GM12878 (cell line): ENCODE measurements around the gene TMEM175. TPM values are rescaled to one million over a fixed set of nuclear protein-coding genes. Genes with fewer than 3 reads are reported as not detected.

Source experiments
- ATAC-seq: fragments of 200-7000 bp; cut with Tn5 transposase; 3 replicates; pipeline ENCODE4 v1.9.1; 2020; ENCODE audit warnings: mild to moderate bottlenecking, moderate library complexity
- BruUV-seq: library from RNA; stranded (reverse); fragments of 400-500 nt; replicated peaks from 2 replicates; lab custom pipeline; 2021; lab: Mats Ljungman, UMichigan
- CTCF ChIA-PET: fragments of 300-600 bp; sonication (Branson Sonifier 250); formaldehyde crosslinking; extraction: SDS; loops from one replicate; lab custom pipeline; 2021; ENCODE audit warnings: inconsistent platforms; lab: Yijun Ruan, JAX
- POLR2A ChIA-PET: fragments of 350-600 bp; formaldehyde crosslinking; extraction: SDS; loops from one replicate; lab custom pipeline; 2021; ENCODE audit warnings: inconsistent platforms; lab: Charles Lee
- RAD21 ChIA-PET: fragments of 300-600 bp; sonication (Branson Sonifier 250); formaldehyde crosslinking; loops from one replicate; lab custom pipeline; 2023; ENCODE audit warnings: antibody characterized with exemption; ENCODE audit not compliant: unreplicated experiment; lab: Charles Lee
- SMC1A ChIA-PET: fragments of 300-600 bp; sonication (Branson Sonifier 250); formaldehyde crosslinking; loops from one replicate; lab custom pipeline; 2023; ENCODE audit not compliant: unreplicated experiment, uncharacterized antibody; lab: Charles Lee
- DNase-seq: peaks from one replicate; pipeline ENCODE4 v3.0.0-alpha.2; 2011; ENCODE audit warnings: low read depth, low spot score
- FAIRE-seq: peaks from 3 replicates; lab custom pipeline; 2011; peaks lifted over from hg19 to GRCh38; lab: Jason Lieb, UNC
- H2AFZ ChIP-seq: 2 replicates; pipeline ENCODE4 v1.6.0; 2011; ENCODE audit warnings: low read depth, low read length, control low read depth; ENCODE audit not compliant: control insufficient read depth
- H3K27ac ChIP-seq: 2 replicates; pipeline ENCODE4 v1.5.1; 2011; ENCODE audit warnings: control low read depth; ENCODE audit not compliant: control insufficient read depth, insufficient read depth
- H3K27me3 ChIP-seq, 2 experiments: replicated peaks in 1 of 2; 2 replicates each; pipeline versions ENCODE4 v1.6.0 to v1.6.1; 2011; ENCODE audit warnings: low read length in 1 of 2; ENCODE audit not compliant: control insufficient read depth in 2 of 2, insufficient read depth in 2 of 2
- H3K36me3 ChIP-seq, 2 experiments: 2 replicates each; pipeline ENCODE4 v1.5.1; 2011; ENCODE audit warnings: low read length in 1 of 2; ENCODE audit not compliant: control insufficient read depth in 2 of 2, insufficient read depth in 2 of 2
- H3K4me1 ChIP-seq: 2 replicates; pipeline ENCODE4 v1.6.1; 2011; ENCODE audit warnings: mild to moderate bottlenecking, low read length, moderate library complexity, mixed read lengths; ENCODE audit not compliant: control insufficient read depth, insufficient read depth
- H3K4me2 ChIP-seq: 2 replicates; pipeline ENCODE4 v1.6.0; 2011; ENCODE audit warnings: control low read depth; ENCODE audit not compliant: control insufficient read depth, insufficient read depth
- H3K4me3 ChIP-seq: fragments of 200-600 bp; sonication (generic); 2 replicates; pipeline ENCODE4 v1.5.1; 2016
- H3K79me2 ChIP-seq: 2 replicates; pipeline ENCODE4 v1.6.0; 2011; ENCODE audit warnings: low read length; ENCODE audit not compliant: control insufficient read depth, insufficient read depth
- H3K9ac ChIP-seq: 2 replicates; pipeline ENCODE4 v1.8.0; 2011; ENCODE audit warnings: low read length, control low read depth, mixed read lengths; ENCODE audit not compliant: control insufficient read depth, insufficient read depth
- H3K9me3 ChIP-seq: replicated peaks from 3 replicates; pipeline ENCODE4 v1.5.1; 2011; ENCODE audit warnings: mild to moderate bottlenecking, low read length; ENCODE audit not compliant: control insufficient read depth, insufficient read depth
- H4K20me1 ChIP-seq: 2 replicates; pipeline ENCODE4 v1.6.0; 2011; ENCODE audit not compliant: control insufficient read depth, insufficient read depth
- ASH2L ChIP-seq: fragments of 300-600, 200-600 bp; sonication (generic); IDR thresholded peaks from 2 replicates; pipeline ENCODE4 v1.6.1; 2017; ENCODE audit warnings: low read depth, mild to moderate bottlenecking, borderline replicate concordance
- ATF2 ChIP-seq: IDR thresholded peaks from 2 replicates; pipeline ENCODE4 v1.6.1; 2012; ENCODE audit warnings: low read length, inconsistent platforms
- BMI1 ChIP-seq: fragments of 450-650 bp; IDR thresholded peaks from 2 replicates; pipeline ENCODE4 v1.6.1; 2016; ENCODE audit warnings: mild to moderate bottlenecking, moderate library complexity, borderline replicate concordance
- BRCA1 ChIP-seq: IDR thresholded peaks from 2 replicates; pipeline ENCODE4 v1.6.1; 2011; ENCODE audit warnings: low read depth, low read length, improper control_type of control experiment
- CREM ChIP-seq: IDR thresholded peaks from 2 replicates; pipeline ENCODE4 v1.6.1; 2014; ENCODE audit warnings: antibody characterized with exemption, low read depth
- CTCF ChIP-seq, 3 experiments: IDR thresholded peaks in 2 of 3; conservative IDR thresholded peaks in 1 of 3; 2 replicates each; pipeline ENCODE4 v1.5.1; 2011; ENCODE audit warnings: low read depth in 3 of 3, low read length in 3 of 3, mild to moderate bottlenecking in 3 of 3, control low read depth in 2 of 3, moderate library complexity in 2 of 3, inconsistent platforms in 1 of 3, mixed read lengths in 1 of 3; ENCODE audit not compliant: control insufficient read depth in 2 of 3, insufficient read depth in 1 of 3; ENCODE audit errors: extremely low read depth in 1 of 3
- HCFC1 ChIP-seq: fragments of 150-350 bp; IDR thresholded peaks from 2 replicates; pipeline ENCODE4 v1.6.1; 2014; ENCODE audit warnings: low read length
- HDAC2 ChIP-seq: fragments of 200-600 bp; sonication (generic); IDR thresholded peaks from 2 replicates; pipeline ENCODE4 v1.6.1; 2017
- NR2C1 ChIP-seq: fragments of 450-650 bp; IDR thresholded peaks from 2 replicates; pipeline ENCODE4 v1.6.1; 2017; ENCODE audit warnings: antibody characterized with exemption, mild to moderate bottlenecking, moderate library complexity
- NR2C2 ChIP-seq: IDR thresholded peaks from 2 replicates; pipeline ENCODE4 v1.6.1; 2011; ENCODE audit warnings: borderline replicate concordance, low read depth; ENCODE audit not compliant: control insufficient read depth, insufficient read length
- NR2F1 ChIP-seq: fragments of 450-650 bp; conservative IDR thresholded peaks from 2 replicates; pipeline ENCODE4 v1.6.1; 2017; ENCODE audit warnings: mild to moderate bottlenecking
- RCOR1 ChIP-seq: conservative IDR thresholded peaks from 2 replicates; pipeline ENCODE4 v1.6.1; 2012; ENCODE audit warnings: low read depth, low read length, improper control_type of control experiment
- YY1 ChIP-seq: IDR thresholded peaks from 2 replicates; pipeline ENCODE4 v1.6.1; 2011; ENCODE audit warnings: low read depth, mild to moderate bottlenecking, low read length
- ZNF207 ChIP-seq: fragments of 450-650 bp; IDR thresholded peaks from 2 replicates; pipeline ENCODE4 v1.6.1; 2014; ENCODE audit warnings: antibody characterized with exemption, mild to moderate bottlenecking, borderline replicate concordance
- ZNF592 ChIP-seq: fragments of 450-650 bp; IDR thresholded peaks from 2 replicates; pipeline ENCODE4 v1.6.1; 2017; ENCODE audit warnings: mild to moderate bottlenecking, moderate library complexity
- ZSCAN29 ChIP-seq: fragments of 450-650 bp; IDR thresholded peaks from 2 replicates; pipeline ENCODE4 v1.6.1; 2017; ENCODE audit warnings: mild to moderate bottlenecking, moderate library complexity
- WGBS: methylation state at CpG from one replicate; pipeline ENCODE4 v1.1.6; 2016; ENCODE audit warnings: low lambda C conversion rate; ENCODE audit not compliant: insufficient replicate concordance, insufficient coverage; ENCODE audit errors: missing lambda C conversion rate; 5-methylcytosine and 5-hydroxymethylcytosine counted together
- in situ Hi-C: fragments of 300-500 bp; cut with MboI; formaldehyde crosslinking; loops from 9 replicates; pipeline ENCODE4 v1.14.3; 2018; ENCODE audit warnings: mixed read lengths
- intact Hi-C: fragments of 100-400 bp; cut with micrococcal nuclease; formaldehyde crosslinking; loops from one replicate; pipeline ENCODE4 v1.14.2; 2022; ENCODE audit not compliant: unreplicated experiment
- polyA plus RNA-seq, 11 experiments: library from polyadenylated mRNA; depleted of rRNA in 4 of 11; unstranded in 6 of 11; stranded (reverse) in 5 of 11; fragments of >200 nt; fragmentation: Nextera tagmentation in 4 of 11; fragmentation: Illumina TruSeq in 1 of 11; extraction: Ambion mirVana in 4 of 11; extraction: Trizol in 1 of 11; gene quantifications; 1 replicate in 1 of 11; 2 replicates in 10 of 11; pipeline versions ENCODE4 v1.2.1 to v1.2.3, GENCODE V29; 2011 to 2016; ENCODE audit warnings: inconsistent platforms in 2 of 11, missing spikeins in 2 of 11, low read depth in 1 of 11
- total RNA-seq, 4 experiments: library from RNA; depleted of rRNA in 3 of 4; stranded (reverse); fragments of >200 nt in 3 of 4; fragmentation: Illumina TruSeq in 1 of 4; extraction: Trizol in 1 of 4; gene quantifications; 2 replicates each; pipeline versions ENCODE4 v1.2.1 to v1.2.3, GENCODE V29; 2013 to 2021

TMEM175 gene
- total and polyA plus RNA-seq, 10 of the 15 experiments (the other 5 are each of a cell fraction or from before 2014, with no cell fraction given), result 0.11 to 39.5 (median 22.3) TPM

- FAIRE-seq (no peak), DNase-seq (no peak), ATAC-seq (no peak)
- no peaks in the 10 kb centered on the region for H3K36me3 ChIP-seq
- no peaks in the 10 kb centered on the region for H3K4me1 ChIP-seq
- RAD21 ChIA-PET, result no interaction called here
- H3K27me3 ChIP-seq, result no peaks in the 10 kb centered on the region
- 71% methylated on average over 33 of the region's 33 CpGs for WGBS
- H3K9me3 ChIP-seq, result no peaks in the 10 kb centered on the region
- no peak overlapping the region for H3K27ac ChIP-seq
- no peaks in the 10 kb centered on the region for H4K20me1 ChIP-seq
- H3K4me3 ChIP-seq, result no peak overlapping the region
- POLR2A ChIA-PET, result interaction anchor here (0.6 kb wide), 1 partner anchor 235 kb away, joined by 3 read pairs; no protein-coding TSS in a partner anchor
- no peak overlapping the region for H2AFZ ChIP-seq
- intact Hi-C loops, result no loop called here
- SMC1A ChIA-PET, result no interaction called here
- CTCF ChIA-PET, result no interaction called here
- in situ Hi-C loops, result no loop called here
- H3K4me2 ChIP-seq, result no peak overlapping the region
- no TSS peak for BruUV-seq
- H3K9ac ChIP-seq, result no peak overlapping the region
- no peaks in the 10 kb centered on the region for H3K79me2 ChIP-seq
- TF ChIP-seq ZNF592, result no peak
- TF ChIP-seq NR2F1, result no peak
- TF ChIP-seq HDAC2, result no peak
- no peak for TF ChIP-seq BMI1
- no peak for TF ChIP-seq HCFC1
- no peak for TF ChIP-seq CTCF (IDR thresholded peaks at IDR 0.05 in 2 of 3, conservative IDR thresholded peaks at IDR 0.05 in 1 of 3; ENCODE audit: control insufficient read depth in 2 of 3, extremely low read depth in 1 of 3, insufficient read depth in 1 of 3, low read depth in 3 of 3, low read length in 3 of 3)
- no peak for TF ChIP-seq ATF2
- TF ChIP-seq YY1, result no peak
- TF ChIP-seq CREM, result no peak
- no peak for TF ChIP-seq ASH2L
- no peak for TF ChIP-seq NR2C2
- no peak for TF ChIP-seq ZNF207
- no peak for TF ChIP-seq BRCA1
- no peak for TF ChIP-seq ZSCAN29
- TF ChIP-seq NR2C1, result no peak
- no peak for TF ChIP-seq RCOR1
Measured at GRCh38 chr4:948101-948935, 16.1 kb downstream of the TMEM175 start.
